GM04503 (cell line): ENCODE results near the gene TTLL5.

Experiments used
- DNase-seq: peaks from one replicate; pipeline ENCODE4 v3.0.0-alpha.2; 2012; ENCODE audit warnings: low read depth

Gene TTLL5

DNA sequence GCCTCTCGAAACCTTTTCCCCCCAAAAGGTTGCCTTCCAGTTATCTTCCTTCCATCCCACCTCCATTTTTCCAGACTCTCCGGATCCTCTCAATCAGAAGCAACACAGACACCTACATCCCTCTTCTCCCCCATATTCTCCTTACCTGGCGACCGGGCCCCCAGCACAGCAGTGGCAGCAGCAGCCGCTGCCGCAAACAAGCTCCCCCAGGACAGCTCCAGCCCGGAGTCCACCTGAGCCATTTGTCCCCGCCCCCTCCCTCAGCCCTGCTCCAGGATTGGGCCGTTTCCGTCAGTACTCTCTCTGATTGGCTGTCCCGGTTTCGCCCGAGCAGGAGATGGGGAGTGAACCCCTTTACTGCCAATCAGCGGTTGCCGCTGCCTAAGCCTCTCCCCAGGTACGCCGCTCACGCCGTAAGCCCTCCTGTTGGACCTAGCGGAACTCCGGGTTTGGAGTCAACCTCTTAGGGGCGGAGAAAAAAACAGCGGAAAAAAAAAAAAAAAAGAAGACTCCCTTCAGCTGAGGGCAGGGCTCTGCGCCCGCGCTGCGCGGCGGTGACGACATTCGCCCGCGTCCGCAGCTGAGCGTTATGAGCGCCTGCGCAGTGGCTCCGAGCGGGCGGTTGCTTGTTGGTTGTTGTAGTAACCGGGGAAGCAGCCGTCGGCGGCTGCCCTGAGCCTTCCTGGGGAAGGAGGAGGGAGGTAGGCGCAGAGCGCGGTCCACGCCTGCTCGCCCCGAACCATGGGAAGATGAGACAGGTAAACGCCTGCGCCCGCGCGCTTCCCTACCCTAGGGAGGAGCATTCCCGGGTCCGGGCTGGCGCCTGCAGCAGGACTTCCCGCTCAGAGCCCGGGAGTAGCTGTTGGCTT lies at the start of gene TTLL5, which contains the start of gene ERG28:
Gene TTLL5, plus strand, starts transcription at position 617 of the 869 bp plus-strand sequence. CDS start 1,904 bp downstream, outside the sequence.
Gene ERG28, minus strand, starts transcription at position 247 of the 869 bp plus-strand sequence. CDS start 3,374 bp downstream, outside the sequence.
- peak; percentile 96 for DNase-seq

DNA sequence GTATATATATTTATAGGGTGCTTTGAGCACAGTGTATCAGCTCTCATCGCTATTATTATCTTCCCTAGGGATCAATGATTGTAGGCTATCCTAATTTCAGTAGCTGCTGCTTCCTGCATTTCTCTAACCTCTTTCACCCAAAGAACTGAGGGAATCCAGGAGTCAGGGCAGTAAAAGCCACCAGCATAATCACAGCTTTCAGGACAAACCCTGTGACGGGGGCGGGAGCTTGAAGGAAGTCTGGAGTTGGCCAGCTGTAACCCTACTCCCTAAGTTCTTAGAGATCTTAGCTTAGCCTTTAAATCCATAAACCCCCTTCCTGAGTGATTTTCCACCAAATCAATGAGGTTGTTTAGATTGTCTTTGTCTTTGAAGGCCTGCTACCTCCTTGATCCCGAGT lies 48.9 kb upstream of the TTLL5 start:
- DNase-seq, result no peak

DNA sequence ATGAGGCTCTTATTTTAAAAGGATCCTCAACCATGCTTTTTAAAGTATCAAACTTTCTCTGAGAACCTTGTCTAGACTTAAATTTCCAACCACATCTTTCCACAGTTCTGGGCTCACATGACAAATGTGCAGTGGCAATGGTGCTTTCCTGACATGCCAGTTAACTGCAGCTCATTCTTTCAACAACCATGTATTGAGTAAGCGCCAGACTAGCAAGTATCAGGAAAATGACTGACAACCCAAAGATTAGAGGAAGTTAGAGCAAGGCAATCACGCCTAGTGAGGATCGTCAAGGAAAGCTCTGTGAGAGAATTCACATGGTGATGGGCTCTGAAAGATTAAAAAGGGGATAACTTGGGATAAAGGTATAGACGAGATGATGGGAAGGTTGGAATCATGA lies 46.9 kb upstream of the TTLL5 start:
- DNase-seq, result no peak

- no peak for DNase-seq
Observed at GRCh38 chr14:75615200-75615599, 45.8 kb upstream of the TTLL5 start.

DNA sequence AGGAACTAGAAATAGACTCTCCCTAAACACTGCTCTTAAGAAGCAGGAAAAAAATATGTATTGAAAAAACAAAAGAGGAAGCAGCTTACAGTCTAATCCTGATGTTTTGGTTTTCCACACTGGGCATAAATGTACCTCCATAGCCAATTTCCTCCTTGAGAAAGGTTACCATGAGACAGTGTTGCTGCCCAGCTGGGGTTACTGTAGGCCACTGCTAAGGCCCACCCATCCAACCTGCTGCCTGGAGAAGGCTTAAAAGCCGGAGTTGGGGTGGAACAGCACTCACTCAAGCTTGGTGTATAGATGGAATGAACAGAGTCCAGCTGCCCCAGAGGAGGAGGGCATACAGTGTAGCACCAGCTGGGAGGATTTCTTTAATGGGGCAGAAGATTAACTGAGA lies 41.5 kb upstream of the TTLL5 start:
- DNase-seq, result no peak

DNA sequence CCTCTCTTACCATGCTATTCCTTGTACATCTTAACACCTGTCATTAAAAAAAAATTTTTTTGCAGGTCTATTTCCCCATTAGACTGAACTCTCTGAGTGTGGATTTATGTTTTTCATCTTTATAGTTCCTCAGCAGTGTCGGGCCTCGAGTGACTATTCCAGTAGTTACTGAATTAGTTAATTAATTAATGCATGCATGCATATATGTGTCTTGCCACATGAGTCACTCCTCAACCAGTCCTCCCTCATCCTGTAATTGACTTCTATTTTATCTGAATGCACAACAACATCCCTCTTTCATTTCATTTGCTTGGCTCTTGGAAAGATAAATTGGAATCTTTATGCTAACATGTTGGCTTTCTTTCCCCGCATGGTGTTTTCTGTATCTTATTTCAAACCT lies 36.0 kb upstream of the TTLL5 start:
- DNase-seq, result no peak

DNA sequence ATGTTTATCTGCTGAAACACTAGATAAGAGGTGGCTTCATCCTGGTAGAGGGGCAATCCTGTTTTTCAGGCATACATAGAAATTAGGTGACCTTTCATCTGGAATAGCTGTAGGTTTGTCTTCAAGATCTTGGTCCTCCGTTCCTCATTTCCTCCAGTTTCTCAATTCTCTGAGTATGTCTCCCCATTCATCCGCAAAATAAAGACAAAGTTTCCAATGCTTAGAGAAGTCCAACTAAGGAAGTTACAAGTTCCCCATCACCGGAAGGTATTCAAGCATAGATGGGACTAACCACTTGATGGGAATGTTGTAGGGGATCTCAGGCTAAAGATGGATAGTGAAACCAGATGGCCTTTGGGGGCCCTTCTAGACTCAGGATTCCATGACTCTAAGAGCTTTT lies 34.6 kb upstream of the TTLL5 start:
- DNase-seq, result no peak

GRCh38 chr14:75626863-75627262 lies 34.2 kb upstream of the TTLL5 start:
- DNase-seq, result no peak

DNA sequence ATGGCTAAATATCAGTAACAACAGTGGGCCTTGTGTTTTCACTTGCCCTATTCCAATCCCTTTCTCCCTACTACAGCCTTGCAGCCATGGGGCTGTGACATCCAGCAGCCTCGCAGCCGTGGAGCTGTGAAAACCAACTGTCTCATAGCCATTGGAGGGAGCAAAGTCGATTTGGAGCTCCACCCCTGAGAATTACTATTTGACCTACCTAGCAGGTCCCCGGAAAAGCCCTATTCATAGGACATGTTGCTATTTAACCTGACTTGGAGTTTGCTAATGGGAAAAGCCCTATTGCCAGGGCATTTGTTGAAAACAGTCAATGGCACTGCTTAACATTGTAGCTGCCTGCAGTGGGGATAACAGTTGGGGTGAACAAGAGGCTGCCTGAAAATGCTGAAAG lies 33.6 kb upstream of the TTLL5 start:
- no peak for DNase-seq

DNA sequence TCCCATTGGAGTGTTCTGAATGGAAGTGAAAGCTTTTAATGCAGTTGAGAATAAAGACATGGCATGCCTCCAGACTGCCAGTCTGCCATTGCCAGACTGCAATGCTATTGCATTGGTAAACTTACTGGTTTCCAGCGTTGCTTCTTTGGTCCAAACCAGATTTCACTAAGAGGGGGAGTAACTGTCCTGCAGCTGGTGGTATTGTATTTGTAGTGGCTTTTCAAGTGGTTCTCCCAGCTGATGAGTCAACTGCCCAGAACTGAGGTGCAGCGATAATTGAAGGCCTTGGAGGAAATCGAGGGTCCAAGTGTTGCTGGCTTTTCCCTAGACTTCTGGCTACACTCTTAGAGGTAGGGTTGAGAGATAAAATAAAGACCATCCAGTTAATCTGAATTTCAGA lies 32.2 kb upstream of the TTLL5 start:
- no peak for DNase-seq

- DNase-seq, result no peak
Observed at GRCh38 chr14:75630695-75631452, 30.2 kb upstream of the TTLL5 start.

GRCh38 chr14:75631453-75631831 lies 29.6 kb upstream of the TTLL5 start:
- DNase-seq, result no peak

- no peak for DNase-seq
Observed at GRCh38 chr14:75634848-75635247, 26.2 kb upstream of the TTLL5 start.

- no peak for DNase-seq
Observed at GRCh38 chr14:75636100-75636692, 24.9 kb upstream of the TTLL5 start.

GRCh38 chr14:75640876-75641275 lies 20.2 kb upstream of the TTLL5 start:
- DNase-seq, result no peak

DNA sequence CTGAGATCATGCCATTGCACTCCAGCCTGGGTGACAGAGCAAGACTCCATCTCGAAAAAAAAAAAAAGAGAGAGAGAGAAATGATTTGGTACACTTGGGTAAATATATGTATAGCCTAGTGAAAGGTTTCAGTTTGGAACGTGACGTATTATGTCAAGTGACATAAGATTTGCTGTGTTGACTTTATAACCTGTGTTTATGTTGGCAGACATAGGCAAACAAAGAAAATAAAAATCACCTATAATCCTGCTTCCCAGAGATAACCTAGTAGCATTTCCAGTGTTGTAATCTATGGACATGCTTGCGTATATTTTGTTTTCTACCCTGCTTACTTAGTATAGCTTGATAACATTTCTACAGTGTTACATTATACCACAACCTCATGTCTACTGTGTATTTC lies 17.1 kb upstream of the TTLL5 start:
- DNase-seq, result no peak

DNA sequence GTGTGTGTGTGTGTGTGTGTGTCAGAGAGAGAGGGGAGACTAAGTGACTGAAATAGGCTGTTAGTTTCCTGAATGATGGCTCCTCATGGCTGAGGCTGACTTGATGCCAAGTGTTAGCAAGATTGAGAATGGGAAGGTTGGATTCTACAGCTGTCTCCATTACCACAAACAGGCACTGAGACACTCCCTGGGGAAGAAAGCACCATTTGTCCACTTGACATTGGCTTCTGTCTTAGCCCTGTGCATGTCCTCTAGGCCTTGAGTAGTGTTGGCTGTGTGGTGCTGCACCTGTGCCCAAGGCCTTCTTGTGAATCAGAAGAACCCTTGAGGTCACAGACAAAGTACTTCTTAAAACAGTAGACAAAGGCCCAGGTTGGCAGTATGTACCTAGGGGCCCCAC lies 16.0 kb upstream of the TTLL5 start:
- DNase-seq, result no peak

DNA sequence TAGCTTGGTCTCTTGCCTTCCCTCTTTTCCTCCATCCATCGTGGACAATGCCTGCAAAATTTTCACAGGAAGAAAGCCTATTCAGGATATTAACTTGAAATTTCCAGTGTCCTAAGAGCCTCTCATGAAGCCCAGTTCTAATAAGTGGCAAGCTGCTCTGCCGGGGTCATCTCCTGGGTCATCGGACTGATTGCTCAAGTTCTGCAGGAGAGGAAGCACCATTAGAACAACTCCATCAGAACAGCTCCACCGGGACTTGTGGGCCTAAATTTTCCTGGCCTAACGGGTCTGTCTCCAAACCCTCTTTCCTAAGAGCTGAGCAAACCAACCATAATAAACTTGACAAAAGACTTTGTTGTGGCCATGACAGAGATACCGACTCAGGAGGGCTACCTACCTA lies 14.3 kb upstream of the TTLL5 start:
- no peak for DNase-seq

- DNase-seq, result no peak
Observed at GRCh38 chr14:75647640-75648039, 13.4 kb upstream of the TTLL5 start.

GRCh38 chr14:75648066-75648838 lies 12.8 kb upstream of the TTLL5 start:
- peak; percentile 75 for DNase-seq

DNA sequence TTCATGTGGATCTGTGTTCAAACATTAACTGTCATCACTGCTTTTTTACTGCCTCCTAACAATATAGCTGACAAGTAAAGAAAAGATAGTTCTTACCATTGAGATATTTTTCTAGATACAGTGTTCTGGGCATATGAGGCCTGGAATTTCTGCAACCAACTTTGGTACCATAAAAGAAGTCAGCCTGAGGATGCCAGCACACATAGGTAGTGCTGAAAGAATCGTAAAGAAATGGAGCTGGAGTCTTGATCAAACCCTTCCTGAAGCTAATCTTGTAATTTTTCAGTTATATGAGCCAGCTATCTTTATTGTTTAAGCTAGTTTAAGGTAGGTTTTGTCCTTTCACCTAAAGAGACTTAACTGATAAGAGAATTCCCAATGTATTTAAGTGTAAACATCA lies 11.7 kb upstream of the TTLL5 start:
- DNase-seq, result no peak

DNA sequence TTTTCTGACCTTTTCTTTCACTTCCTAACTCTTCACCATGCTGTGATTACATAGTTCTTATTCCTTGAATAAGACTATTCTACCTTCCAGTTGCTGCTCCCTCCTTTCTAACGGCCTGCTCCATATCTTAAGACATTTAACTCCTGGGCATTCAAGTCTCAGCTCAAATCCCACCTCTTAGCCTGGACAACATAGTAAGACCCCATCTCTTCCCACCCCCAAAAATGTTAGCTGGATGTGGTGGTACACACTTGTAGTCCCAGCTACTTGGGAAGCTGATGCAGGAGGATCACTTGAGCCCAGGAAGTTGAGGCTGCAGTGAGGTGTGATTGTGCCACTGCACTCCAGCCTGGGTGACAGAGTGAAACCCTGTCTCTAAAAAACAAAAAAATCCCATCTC lies 11.3 kb upstream of the TTLL5 start:
- no peak for DNase-seq
